A204.1 (cell line): ENCODE data around the gene MAPK10.
"Not testable (repeated sequence)": the region's sequence is repeated elsewhere in the genome, so short reads cannot be mapped to it uniquely, and the experiment has no call there.

Experiments
- FAIRE-seq: peaks from 2 replicates; lab custom pipeline; 2012; peaks lifted over from hg19 to GRCh38; lab: Jason Lieb, UNC

MAPK10 gene

DNA sequence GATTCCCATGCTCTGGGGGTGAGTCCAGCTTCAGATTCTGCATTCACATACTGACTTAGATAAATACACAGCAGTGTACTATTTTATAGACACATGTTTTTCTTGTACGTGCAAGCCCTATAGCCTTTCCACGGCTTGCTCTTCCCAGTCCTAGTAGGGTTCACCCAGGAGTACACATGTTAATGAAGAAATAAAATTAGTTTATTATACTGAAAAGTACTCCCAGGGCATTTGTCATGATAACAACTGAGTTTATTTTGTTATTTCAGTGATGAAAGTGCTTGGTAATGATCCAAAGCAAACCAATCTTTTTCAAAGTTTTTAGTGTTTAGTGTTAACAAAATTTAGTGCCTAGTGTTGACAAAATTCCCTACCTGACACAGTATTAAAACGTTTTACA, 21.3 kb downstream of the MAPK10 start:
- no peak for FAIRE-seq

DNA sequence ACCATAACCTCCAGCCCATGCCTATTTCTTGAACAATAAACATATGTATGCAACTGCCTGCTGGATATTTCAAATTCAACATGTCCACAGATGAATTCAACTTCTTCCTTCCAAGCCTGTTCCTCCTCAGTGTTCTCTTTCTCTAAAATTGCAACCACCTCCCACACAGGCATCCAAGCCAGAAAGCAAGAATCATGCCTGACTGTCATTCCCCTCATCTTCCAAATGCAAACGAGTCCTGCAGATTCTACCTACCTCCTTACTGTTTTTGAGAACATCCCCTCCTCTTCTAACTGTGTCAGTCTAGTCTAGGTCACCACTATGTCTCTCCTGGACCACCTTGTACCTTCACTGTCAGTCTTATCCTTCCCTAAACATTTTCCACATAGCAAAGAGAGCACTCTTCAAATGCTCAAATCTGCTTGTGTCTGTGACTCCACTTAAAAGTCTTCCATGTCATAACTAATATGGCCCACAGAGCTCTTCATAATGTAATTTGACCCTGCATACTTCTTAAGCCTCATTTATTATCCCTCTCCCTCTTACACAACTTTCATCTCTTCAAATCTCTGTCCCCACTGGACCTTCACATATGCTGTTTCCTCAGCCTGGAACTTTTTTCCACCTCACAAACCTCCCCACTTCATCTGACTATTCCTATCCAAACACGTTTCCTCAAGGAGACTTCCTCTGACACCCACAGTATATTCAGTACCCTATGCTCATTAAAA, 25.7 kb downstream of the MAPK10 start:
- FAIRE-seq = no peak

DNA sequence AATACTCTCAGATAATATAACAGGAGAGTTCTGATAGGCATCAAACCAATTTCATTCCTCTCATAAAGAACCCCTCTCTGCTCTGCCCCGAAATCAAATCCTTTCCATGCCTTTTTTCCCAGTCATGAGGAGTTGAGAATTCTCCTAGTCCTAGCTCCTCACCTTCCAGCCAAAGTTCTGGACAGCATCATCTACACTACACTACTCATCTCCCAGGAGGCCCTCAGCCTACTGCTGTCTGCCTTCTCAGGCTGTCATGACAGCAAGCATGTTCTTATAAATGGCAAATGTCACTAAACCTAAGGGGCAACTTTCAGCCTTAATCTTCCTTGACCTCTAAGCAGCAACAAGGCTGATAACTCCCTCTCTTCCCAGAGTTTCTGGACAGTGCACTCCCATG, 26.6 kb downstream of the MAPK10 start:
- no peak for FAIRE-seq

DNA sequence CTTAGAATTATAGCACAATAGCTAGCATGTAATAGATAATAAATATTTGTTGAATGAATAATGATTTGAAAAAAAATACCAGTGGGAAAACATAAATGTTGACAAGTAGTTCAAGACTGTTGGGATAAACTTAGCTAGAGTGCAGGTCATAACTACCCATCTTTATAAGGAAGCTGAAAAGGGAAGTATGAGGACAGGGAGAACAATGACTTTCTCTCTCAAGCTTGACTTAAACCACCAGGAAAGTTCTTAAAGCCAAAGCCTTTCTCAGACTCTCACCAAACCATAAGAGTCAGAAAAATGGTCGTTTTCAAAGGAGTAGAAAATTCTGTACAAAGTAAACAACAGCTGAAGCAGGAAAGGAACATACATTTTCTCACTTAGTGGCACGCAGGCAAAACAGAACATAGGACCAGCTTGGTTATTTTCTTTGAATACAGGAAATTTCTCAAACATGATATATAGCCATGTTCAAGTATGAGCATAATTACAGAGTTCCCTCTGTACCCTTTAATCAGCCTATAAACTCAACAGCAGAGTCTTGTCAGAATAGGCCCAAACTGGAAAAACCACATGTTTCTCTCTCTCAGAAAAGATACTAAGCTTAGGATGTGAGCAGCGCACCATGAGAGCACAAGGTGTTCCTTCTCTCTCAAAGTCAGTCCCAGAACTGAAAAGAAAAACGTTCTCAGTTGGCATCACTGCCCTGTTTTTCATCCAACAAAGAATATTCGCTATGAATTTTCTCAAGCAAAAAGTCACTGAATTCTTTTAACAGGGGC, 28.7 kb downstream of the MAPK10 start:
- FAIRE-seq = no peak

DNA sequence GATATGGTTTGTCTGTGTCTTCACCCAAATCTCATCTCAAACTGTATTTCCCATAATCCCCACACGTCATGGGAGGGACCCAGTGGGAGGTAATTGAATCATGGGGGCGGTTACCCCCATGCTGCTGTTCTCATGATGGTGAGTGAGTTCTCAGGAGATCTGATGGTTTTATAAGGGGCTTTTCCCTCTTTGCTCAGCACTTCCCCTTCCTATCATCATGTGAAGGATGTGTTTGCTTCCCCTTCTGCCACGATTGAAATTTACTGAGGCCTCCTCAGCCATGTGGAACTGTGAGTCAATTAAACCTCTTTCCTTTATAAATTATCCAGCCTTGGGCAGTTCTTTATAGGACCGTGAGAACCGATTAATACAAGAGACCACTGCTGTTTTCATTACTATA, 29.4 kb downstream of the MAPK10 start:
- not testable (repeated sequence) for FAIRE-seq

DNA sequence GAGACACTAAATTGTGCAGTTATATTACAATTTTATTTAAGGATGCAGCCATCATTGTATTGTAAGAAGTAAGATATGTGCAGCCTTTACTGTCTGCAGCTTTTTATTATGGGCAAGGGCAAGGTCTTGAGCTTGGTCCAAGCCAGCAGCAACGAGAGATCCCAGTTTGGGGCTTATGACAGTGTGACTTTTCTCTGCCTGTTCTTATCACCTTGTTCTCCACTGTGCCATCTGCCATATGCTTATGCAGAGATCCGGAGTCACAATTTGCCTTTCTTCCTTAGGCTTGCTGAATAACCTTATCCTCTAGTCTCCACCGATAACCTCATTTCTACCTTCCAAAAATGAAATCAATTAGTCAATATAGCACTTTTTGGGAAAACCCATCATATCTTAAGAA, 30.4 kb downstream of the MAPK10 start:
- FAIRE-seq = no peak

DNA sequence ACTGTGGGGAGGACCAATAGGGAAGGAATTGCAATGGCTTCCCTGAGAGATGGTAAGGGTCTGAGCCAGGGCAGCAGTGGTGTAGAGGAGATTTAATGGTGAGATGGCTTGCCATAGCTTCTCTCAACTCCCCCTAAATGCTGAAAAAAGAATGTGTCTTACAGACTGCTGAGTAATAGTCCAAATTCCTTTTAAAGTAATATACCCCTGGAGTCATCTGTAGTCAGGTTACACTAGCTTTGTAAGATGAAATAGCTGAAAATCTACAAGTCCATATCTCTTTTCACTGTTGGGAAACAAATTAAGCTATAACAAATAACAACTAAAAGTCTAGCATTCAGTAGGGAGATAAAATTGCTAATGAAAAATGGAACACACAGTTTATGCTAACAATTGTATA, 33.5 kb downstream of the MAPK10 start:
- FAIRE-seq = no peak

DNA sequence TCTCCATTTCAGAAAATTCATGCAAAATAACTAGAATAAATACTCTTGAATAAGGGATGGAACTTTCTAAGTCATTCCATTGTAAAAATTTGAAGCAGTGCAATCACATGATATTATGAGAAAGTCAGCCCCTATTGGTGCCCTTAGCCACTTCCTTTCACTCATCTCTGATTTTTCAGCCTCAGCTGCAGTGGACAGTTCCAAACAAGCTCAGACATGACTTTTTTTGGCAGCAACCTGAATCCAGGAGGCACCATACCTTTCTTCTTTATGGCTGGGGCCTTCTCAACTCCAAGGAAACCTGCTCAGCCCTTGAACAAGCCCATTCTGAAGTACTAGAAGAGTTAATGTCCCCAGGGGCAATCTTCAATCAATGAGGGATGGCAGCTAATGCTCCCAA, 40.5 kb downstream of the MAPK10 start:
- FAIRE-seq = no peak

DNA sequence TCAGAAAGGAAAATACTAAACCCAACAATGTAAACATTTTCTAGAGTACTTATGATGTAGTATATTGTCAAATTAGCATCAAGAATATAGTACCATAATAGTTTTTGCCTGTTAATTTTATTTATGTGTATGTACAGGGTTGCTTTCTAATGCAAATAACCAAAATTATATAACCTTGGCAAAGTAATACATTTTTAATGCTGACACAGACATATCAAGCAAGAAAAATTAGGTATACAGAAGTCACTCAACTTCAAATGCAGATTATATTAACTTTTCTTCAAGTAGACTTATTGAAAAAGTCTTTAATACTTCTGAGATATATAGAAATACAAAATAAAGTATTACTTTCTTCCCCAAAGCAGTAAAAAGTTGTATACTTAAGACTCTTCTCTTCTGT, 44.3 kb downstream of the MAPK10 start:
- no peak for FAIRE-seq

DNA sequence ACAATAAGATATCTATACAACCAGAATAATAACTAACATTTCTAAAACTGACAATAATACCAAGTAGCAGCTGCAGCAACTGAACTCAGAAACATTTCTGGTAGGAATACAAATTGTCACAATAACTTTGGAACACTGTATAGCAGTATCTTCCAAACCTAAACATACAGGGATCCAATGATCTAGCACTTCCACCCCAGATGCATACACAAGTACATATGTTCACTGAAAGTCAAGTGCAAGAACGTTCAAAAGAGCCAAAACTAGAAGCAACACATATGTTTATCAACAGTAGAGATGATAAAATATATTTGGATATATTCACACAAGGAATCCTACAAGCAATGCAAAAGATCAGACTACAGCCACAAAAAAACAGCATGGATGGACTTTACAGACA, 46.2 kb downstream of the MAPK10 start:
- no peak for FAIRE-seq

DNA sequence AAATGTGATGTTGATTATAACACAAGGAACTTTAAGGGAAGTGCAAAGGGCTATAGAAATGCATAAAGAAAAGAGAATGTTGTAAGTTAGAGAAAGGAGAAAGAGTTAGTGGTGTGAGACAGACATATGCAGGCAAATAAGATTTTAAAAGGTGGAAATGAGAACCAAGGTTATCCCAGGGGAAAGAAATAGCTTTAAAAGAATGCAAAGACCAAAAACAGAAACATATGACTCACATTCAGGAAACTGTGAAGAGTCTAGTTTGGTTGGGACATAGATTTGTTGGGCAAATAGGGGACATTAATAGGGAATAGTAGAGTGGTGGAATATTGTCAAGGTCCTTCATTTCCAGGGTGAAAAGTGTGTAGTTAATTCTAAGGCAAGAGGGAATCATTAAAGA, 52.4 kb downstream of the MAPK10 start:
- no peak for FAIRE-seq

DNA sequence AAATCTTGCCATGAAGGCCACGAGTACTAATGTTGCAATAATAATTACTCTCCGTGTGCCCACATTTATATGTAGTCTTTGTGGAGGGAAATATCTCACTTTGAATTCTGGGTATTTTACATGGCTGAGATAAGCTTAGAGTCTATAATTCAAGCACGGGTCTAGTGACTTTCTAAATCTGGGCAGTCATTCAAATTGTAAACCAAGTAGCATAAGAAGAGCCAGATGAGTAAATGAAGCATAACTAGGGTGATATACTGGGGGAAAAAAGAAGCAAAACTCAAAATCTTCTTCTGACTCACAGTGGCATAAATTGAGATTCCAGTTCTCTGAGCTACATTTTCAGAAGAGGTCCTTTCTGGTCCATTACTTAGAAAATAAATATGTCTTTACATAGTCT, 53.0 kb downstream of the MAPK10 start:
- FAIRE-seq = no peak

DNA sequence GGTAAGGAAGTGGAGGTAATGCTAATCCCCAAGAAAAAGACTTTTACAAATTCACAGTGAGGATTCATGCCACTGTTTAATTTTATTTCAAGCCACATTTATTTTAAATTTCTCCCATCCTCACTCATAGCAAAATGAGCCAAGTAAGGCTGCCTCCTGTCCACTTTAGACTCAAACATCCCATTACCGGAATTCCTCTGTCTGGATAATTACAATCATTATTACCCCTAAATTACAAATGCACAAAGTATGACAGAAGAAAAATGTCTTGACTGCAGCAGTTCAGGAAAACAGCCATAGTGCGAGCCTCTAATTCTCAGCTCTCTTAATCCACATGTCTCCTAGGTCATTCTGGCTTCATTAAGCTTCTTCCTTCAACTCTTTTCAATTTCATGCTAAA, 57.0 kb downstream of the MAPK10 start:
- no peak for FAIRE-seq

DNA sequence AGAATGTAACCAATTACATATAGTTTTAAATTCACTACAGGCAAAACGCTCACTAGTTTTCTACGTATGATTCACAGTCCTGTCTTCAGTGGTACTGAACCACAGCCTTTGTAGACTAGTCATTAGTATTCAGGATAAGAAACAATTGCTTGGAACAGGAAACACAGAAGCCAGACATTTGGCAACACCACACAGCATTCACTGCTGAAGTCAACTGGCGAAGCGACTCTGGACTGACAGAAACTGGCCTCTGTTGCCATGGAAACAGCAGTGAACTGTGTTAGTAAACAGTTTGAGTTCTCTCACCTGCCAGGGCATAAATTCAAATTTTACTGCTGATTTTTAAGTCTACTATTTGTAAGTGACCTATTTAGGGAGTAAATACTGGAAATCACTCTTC, 57.6 kb downstream of the MAPK10 start:
- no peak for FAIRE-seq

DNA sequence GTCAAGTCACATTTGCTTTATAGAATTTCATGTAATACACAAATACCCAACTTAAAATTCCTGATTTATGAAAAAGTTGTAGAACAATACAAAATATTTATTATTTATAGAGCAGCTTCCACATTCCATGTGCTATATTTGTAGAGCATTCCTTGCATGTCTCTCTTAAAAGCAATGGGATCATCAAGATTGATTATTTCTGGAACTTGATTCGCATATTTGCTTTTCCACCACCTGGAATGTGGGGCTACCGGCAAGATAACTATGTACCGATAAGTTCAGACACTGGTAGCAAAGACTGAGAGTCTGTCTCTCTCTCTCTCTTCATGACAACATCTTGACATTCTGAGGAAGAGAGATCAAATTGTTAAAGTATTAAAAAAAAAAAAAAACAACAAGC, 59.3 kb downstream of the MAPK10 start:
- no peak for FAIRE-seq

DNA sequence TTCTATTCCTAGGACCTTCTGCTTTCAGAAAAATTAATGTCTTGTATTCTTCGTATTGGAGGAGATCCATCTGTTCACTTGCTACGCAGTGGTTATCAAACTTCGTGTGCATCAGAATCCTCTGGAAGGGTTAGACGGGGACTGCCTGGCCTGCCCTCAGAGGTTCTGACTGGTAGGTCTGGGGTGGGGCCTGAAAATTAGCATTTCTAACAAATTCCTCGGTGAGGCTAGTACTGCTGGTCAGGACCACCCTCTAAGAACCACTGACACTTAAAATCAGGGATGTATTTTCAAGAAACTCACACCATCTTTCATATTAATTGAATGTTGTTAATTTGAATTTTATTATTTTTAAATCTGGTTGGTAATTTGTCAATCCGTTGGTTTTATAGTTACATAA, 63.0 kb downstream of the MAPK10 start:
- no peak for FAIRE-seq

DNA sequence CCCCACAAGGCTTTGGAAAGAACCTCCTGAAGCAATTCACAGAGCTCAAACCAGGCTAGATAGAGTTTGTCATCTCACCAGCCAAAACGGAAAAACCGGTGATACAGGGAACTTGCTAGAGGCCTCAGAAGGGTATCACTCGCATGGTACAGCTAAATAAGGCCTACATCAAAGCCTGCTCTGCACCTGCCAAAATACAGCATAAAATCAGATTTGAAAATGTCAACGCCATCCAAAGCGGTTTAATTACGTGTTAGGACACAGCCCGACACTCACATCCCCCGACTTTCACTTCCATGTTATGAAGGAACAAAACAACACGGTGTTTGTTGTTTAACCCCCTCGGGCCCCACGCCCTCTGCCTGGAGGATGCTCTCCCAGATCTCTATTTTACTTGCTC, 65.0 kb downstream of the MAPK10 start:
- no peak for FAIRE-seq

DNA sequence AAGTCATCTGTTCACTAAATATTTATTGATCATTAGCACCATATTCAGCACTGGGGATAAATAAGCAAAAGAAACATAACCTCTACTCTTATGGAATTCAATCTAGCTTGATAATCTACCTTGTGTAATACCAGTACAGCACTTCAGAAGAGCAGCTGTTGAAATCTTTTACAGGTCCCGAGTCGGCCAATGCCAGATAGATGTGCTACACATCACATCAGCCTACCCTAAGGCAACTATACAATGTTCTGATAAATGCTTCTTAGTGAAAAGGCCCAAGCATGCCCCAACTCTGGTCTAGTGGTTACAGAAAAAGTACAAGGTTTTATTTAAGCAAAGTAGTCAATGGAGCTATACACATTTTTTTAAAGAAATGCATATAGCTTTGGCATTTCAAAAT, 68.7 kb downstream of the MAPK10 start:
- FAIRE-seq = no peak

DNA sequence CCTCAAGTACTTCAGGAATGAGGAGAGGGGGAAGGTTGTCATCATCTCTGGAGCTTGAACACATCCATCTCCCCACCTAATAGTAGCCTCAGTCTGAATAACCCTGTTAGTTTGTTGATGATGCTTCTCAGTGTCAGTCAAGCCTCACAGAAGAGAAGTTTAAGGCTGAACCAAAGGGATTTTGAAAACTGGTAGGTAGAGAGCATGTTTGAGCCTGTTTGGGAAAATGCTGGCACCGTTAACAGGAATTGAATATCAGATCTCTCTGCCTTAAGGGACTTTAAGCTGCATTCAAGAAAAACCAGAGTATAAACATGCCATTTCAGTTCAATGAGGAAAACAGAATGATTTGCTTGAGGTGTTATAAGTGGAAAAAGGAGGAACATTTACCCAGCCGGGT, 73.1 kb downstream of the MAPK10 start:
- no peak for FAIRE-seq

DNA sequence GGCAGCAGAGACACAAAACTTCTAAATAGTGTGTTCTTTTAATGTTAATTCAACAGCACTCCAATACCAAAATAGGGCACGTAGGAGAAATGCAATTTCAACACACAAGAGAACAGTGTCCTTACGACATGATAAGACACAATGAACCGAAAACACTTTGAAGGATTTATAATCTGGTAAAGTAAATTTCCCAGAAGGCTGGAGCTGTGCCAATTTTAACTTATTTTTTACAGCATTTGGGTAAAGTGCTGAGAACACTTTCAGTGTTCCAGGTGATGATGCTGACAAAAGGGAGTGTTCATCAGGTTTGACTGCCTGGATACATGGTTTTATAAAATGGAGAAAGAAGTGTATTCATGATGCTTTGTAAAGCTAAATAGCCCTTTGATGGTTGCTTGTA, 76.5 kb downstream of the MAPK10 start:
- FAIRE-seq = no peak

DNA sequence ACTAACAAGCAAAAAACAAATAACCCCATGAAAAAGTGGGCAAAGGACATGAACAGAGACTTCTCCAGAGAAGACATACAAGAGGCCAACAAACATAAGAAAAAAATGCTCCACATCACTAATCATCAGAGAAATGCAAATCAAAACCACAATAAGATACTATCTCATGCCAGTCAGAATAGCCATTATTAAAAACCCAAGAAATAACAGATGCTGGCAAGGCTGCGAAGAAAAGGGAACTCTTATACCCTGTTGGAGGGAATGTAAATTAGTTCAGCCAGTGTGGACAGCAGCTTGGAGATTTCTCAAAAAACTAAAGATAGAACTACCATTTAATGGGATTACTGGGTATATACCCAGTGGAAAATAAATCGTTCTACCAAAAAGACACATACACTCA, 79.6 kb downstream of the MAPK10 start:
- no peak for FAIRE-seq

DNA sequence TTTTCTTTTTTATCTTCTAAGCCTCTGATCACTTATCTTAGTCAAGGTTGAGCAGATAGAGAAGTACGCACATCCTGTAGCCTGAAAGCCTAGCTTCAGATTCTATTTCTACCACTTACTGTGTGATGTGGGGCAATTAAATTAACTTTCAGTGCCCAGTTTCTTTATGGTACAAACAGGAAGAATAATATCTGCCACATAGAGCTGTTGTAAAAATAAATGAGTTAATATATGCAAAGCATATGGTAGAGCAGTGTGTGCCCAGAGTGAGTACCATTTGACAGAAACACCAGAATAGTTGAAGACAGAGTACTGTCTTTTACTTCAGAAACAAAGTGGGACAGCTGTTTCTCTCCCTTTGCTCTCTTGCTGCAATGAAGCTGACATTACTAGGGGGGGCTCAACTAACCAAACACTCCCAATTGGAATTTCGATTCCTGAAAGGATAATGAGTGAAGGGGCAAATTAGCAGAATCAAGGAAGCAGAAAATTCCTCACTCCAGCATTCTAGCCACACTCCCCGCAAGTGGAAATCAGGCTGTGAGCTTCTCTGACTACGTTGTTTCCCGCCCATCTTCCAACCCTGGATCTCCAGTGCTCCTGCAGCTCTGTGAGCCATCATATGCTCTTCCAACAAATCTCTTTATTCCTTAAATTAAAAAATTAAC, 80.4 kb downstream of the MAPK10 start:
- FAIRE-seq = no peak

DNA sequence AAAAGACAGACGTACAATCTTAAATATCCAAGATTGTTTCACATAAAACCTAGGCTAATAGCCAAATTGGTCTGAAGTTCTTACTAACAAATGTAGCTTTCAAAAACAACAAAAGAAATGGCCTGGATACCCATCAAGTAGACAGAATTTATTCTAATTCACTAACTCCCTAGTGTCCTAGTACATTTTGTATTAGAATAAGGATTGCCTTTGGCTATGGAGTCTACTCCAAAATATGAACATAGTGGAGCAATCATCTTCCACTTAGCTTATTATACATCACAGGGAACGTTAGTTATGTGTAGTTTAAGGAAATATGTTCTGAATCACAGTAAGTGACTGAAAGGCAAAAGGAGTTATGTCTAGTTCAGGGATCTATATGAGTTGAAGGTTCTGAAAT, 81.7 kb downstream of the MAPK10 start:
- FAIRE-seq = no peak

DNA sequence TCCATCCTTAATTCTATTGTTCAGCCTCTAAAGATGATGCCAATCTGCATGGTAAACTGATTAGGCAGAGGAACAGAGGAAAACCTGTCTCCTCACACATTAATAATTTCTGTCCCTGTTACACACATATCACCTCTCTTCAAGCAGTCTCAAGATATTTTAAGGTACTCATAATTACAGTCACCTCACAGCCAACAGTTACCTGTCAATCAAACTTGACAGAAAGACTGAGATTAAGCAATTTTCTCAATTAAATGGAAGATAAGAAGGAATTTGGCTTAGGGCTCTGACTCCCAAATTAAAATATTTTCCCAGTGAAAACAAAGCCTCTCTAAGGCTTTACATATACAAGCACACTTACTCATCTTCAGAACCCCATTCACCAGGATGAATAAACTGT, 85.2 kb downstream of the MAPK10 start:
- FAIRE-seq = no peak
